HG03060 (cell line): ENCODE measurements around the gene SAMMSON.

ENCODE experiments used
- ATAC-seq: cut with Tn5 transposase; IDR thresholded peaks from one replicate; pipeline ENCODE4 v1.9.1; 2021; ENCODE audit warnings: low read depth, moderate number of reproducible peaks; ENCODE audit not compliant: unreplicated experiment

SAMMSON gene

DNA sequence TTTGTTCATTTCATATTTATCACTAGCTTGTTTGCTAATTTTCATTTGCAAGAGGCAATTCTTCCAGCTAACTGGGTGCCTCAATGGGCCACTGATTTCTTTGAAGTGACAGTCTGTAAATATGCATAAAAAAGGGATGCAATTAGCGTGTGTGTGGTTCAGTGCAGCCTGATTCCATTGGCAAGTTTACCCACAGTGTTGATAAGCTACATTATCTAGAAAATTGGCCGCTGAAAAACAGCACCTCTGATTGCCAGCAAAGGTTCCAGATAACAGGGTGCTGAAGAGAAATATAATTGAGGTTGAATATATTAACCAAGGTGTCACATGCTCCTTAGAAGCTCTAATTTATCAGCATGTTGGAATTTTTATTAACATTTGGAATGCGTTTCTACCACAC is 76.9 kb downstream of the SAMMSON start:
- ATAC-seq: no peak

DNA sequence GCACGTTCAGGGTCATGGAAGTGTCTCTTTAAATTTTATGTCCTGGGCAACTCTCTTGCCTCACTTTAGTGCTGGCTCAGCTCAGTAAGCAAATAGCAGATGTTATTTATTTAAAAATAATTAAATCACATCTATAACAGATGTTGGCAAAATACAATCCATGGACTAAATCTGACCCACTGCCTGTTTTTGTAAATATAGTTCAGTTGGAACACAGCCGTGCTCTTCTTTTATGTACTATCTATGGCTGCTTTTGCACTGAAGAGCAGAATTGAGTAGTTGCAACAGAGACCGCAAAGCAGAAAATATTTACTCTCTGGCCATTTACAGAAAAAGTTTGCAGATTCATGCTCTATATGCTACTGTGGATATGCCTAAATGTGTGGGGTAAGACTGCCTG is 79.2 kb downstream of the SAMMSON start:
- ATAC-seq: no peak

GRCh38 chr3:70085613-70086012 is 86.1 kb downstream of the SAMMSON start:
- no peak for ATAC-seq

GRCh38 chr3:70086336-70086735 is 86.8 kb downstream of the SAMMSON start:
- no peak for ATAC-seq

DNA sequence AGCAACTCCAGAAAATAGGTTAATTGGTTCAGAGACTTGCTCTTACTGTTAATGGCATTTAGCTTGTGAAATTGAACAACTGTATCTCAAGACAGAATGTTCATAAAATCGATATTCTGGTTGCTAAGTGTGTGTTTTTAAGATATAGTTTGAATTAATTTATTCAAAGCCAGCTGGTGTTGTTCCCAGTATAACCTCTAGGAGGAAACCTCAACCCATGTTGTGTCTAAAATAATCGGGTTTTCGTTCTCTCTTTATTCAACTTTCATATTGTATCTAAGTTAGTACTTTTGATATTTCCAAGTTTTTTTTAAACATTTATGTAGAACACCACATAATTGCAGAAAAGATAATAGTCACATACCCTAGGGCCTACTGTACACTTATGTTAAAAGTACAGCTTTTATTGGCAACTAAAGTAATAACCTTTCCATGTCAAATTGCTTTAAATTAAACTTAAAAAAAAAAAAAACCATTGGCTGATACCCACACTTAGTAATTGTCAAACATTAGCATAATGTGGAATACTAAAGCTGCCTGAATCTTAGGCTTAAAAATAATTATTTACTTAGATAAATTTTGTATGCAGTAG is 90.9 kb downstream of the SAMMSON start:
- no peak for ATAC-seq

DNA sequence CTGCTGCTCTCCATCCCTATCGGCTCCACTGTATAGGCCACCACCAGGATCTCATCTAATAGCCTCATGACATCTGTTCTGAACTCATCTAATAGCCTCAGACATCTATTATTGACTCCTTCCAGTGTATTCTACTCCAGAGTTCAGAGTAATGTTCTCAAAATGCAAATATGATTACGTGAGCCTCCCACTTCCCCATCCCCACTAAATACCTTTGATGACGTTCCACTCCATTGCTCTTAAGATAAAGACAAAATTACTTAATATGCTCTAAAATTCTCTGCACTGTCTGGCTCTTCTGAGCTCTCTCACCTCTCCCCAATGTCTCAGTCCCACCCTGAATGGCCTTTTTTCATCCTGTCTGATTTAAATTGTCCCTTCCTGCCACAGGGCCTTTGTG is 94.7 kb downstream of the SAMMSON start:
- no peak for ATAC-seq

- no peak for ATAC-seq
Measured at GRCh38 chr3:70095260-70095659, 95.7 kb downstream of the SAMMSON start.

- peak; percentile 100 for ATAC-seq
Measured at GRCh38 chr3:70096376-70097066, 97.0 kb downstream of the SAMMSON start.

DNA sequence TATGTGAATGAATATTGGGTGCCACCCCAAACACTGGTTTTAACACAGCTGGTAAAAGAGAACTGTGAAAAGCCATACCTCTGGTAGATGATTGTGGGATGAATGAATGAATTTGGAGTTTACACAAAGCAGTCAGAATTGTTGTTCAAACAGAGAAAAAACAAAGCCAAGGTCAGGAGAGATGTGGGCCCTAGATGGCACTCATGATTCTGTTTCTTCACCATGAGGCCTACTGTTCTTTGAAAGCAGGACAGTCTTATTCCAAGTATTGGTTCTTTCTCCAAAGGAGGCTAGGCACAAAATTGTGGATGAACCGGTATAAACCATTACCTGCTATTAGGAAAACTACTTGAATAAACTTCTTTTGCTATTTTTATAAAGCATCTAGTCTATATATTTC is 97.6 kb downstream of the SAMMSON start:
- ATAC-seq: no peak

- ATAC-seq: no peak
Measured at GRCh38 chr3:70108072-70108471, 108.5 kb downstream of the SAMMSON start.

DNA sequence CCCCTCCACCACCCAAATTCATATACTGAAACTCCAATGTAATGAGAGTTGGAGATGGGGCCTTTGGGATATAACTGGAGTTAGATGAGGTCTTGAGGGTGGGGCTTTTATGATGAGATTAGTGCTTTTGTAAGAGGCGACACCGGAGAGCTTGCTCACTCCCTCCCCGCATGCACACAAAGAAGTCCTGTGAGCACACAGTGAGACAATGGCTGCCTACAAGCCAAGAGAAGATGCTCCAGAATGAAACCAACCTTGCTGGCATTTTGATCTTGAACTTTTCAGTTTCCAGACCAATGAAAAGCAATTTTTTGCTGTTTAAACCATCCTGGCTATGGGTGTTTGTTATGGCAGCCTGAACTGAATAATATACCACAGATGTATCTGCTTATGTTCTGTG is 109.0 kb downstream of the SAMMSON start:
- no peak for ATAC-seq

DNA sequence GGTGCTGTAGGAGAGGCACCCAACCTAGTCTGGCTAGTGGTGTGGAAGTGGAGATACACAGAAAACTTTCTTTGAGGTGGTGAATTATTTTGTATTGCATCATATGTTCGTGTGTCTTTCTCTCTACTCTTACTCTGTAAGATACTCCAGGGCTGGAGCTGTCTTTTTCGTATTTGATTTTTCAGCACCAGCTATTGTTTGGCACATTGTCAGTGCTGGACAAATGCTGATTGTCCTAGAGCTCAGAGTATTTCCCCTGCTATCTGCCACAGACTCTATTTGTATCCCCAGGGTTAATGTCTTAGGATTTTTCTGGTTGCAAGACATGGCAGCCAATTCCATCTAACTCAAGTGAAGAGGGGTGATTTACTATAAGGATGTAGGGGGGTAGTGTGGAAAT is 110.5 kb downstream of the SAMMSON start:
- ATAC-seq: no peak

- ATAC-seq: no peak
Measured at GRCh38 chr3:70111411-70111810, 111.9 kb downstream of the SAMMSON start.

- no peak for ATAC-seq
Measured at GRCh38 chr3:70112751-70113150, 113.2 kb downstream of the SAMMSON start.

DNA sequence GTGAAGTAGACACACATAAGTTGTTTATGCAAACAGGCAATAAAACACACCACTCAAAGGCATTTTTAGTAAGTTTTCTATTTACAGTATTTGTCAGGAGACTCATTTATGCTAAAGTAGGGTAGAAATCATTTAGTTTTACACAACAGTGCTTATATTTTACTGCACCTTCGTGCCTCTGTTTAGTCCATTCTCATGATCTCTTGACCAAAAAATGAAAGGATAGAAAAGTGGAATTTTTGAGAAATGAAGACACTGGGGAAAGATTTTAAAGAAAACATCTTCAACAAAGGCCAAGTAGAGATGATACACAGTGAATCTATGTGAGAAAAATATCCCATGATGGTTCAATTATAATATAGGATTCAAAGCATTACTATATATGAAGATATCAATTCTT is 114.9 kb downstream of the SAMMSON start:
- ATAC-seq: no peak

- ATAC-seq: no peak
Measured at GRCh38 chr3:70119879-70120278, 120.3 kb downstream of the SAMMSON start.
